Left hindlimb (tissue), 1 donor: Measurements from ENCODE around the gene CYTH3.

Source experiments
- DNase-seq: peaks from one replicate; pipeline ENCODE4 v3.0.0-alpha.2; 2018

Gene CYTH3

GRCh38 chr7:6146666-6147065 lies 125.8 kb downstream of the CYTH3 start:
- no peak for DNase-seq

DNA sequence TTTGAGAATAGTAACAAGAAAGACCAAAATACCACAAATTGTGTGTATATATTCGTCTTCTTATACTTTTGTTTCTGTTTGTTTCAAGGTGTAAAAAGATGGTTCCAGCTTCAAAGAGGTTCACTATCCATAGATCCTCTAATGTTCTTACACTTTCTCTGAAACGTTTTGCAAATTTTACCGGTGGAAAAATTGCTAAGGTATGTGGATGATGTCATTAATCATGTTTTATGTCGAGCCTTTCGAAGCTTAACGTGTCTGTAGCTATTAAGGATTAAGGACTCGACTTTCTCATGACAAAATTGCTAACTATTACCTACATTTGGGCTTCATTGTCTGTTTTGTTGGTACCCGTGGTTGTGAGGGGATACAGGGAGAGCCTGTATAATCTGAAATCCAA lies 128.4 kb downstream of the CYTH3 start:
- no peak for DNase-seq

- DNase-seq, result no peak
Observed at GRCh38 chr7:6142871-6143380, 129.5 kb downstream of the CYTH3 start.

DNA sequence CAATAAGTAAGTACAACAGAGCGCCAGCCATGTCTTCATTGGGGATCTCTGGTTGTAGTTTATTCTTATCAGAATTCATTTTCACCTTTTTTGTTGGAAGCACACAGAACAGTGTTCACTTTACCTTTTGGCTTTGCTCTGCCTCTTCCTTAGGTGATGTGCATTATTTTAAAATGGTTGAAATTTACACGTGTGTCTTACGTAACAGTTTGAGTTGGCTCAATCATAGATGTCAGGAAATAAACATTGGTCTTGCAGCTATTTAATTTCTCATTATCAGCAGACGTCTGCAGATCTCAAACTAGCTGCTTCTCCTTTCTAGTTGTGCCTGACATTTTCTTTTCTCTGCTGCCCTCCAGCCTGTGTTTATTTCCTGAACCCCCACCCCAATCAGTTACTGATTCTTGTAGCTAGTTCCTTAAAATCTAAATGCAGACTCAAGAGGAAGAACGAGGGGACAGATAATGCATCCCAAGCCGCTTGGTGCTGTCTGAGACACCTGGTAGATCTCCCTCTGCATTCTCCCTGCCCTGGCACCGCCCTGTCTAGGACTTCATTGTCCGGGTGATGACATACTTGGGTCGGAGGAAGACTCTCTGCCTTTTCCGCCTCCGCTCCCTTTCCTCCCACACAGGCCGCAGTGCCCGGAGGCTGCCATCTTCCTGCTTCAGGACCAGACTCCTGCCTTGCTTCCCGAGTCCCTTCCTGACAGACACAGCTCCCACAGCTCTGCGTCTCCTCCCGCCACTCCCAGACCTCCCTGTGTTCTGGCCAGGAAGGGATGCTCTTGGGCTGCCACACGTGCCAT lies 133.0 kb downstream of the CYTH3 start:
- no peak for DNase-seq

GRCh38 chr7:6136475-6136874 lies 135.9 kb downstream of the CYTH3 start:
- DNase-seq, result no peak

DNA sequence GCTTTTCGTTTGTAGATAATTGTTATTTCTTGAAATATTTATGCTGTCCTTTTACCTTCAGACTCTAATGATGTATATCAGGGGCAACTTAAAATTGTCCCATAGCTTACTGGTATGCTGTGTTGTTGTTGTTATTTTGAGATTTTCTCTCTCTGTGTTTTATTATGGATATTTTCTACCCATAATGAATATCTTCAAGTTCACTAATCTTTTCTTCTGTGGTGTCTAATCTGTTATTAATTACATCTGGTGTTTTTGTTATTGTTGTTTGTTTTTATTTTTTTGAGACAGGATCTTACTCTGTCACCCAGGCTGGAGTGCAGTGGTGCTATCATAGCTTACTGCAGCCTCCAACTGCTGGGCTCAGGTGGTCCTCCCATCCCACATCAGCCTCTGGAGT lies 139.2 kb downstream of the CYTH3 start:
- DNase-seq, result no peak

GRCh38 chr7:6130007-6130587 lies 142.3 kb downstream of the CYTH3 start:
- DNase-seq, result no peak

DNA sequence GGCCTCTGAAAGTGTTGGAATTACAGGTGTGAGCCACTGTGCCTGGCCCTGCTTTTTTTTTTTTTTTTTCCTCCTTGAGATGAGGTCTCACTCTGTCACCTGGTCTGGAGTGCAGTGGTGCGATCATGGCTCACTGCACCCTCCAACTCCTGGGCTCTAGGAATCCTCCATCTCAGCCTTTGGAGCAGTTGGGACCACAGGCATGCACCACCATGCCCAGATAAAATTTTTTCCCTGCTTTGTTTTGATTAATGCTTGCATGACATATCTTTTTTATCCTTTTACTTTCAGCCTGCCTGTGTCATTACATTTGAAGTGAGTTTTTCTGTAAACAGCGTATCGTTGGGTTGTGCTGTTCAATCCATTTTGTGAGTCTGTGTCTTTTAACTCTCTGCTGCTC lies 144.2 kb downstream of the CYTH3 start:
- no peak for DNase-seq

DNA sequence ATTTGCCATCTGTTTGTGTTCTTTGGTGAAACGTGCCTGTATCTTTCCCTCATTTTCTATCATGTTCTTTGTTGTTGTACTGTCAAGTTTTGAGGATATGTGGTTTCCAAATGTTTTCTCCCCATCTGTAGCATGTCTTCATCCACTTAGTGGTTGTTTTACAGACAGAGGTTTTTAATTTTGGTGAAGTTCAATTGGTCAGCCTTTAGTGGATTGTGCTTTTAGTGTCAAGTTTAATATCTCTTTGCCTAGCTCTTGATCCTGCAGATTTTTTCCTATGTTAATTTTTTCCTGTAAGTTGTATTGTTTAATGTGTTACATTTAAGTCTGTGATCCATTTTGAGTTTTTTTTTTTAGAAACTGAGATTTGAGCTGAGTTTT lies 145.3 kb downstream of the CYTH3 start:
- no peak for DNase-seq

- DNase-seq, result no peak
Observed at GRCh38 chr7:6123843-6124242, 148.6 kb downstream of the CYTH3 start.

- DNase-seq, result no peak
Observed at GRCh38 chr7:6121141-6121540, 151.3 kb downstream of the CYTH3 start.

GRCh38 chr7:6117533-6117932 lies 154.9 kb downstream of the CYTH3 start:
- DNase-seq, result no peak

DNA sequence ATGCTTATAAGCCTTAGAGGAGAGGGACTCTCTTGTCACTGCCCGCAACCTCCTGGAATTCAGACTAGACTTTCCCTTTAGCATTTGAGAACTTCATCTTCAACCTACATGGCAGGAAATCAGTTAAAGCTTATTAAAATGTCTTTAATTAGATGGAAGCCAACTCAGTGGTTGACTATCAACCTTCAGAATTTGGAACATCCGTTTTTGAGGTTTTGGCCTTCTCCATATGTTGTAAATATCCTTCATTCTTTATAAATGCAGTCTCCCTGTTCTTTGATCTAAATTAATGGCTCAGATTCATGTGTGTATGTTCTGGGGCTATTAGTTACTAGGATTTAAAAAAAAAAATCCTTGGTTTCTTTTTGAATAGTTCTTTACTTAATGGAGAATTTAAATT lies 156.2 kb downstream of the CYTH3 start:
- DNase-seq, result no peak
